ENCODE data around the gene USP49. TPM values are rescaled to one million over a fixed set of nuclear protein-coding genes. Genes with fewer than 3 reads are reported as not detected.

USP49 gene
- total RNA-seq, 1 experiment from 2014 or later, result 6.9 TPM

GRCh38 chr6:41823178-41823577 lies 72.0 kb downstream of the USP49 start:
- no peaks in the 10 kb centered on the region for H3K9me3 ChIP-seq (ENCODE audit: control insufficient read depth in 1 of 2, insufficient read depth in 1 of 2, low read depth in 1 of 2, low read length in 2 of 2)
- RAD21 ChIA-PET (ENCODE audit: low non-redundant PET in 1 of 2, low total read pairs in 2 of 2, uncharacterized antibody in 2 of 2, unreplicated experiment in 2 of 2), result no interaction called here
- no peak overlapping the region for H3K9ac ChIP-seq (ENCODE audit: low read length)
- H3K4me3 ChIP-seq (replicated peaks in 1 of 2; ENCODE audit: low read depth in 1 of 2, low read length in 2 of 2), result no peak overlapping the region
- no peaks in the 10 kb centered on the region for H3K36me3 ChIP-seq (ENCODE audit: control insufficient read depth in 1 of 2, insufficient read depth in 2 of 2, low read length in 2 of 2)
- BruUV-seq (replicated peaks), result no TSS peak
- H4K20me1 ChIP-seq (ENCODE audit: insufficient read depth), result no peaks in the 10 kb centered on the region
- H2AFZ ChIP-seq (ENCODE audit: low read depth, low read length, poor library complexity, severe bottlenecking), result no peak overlapping the region
- H3K9me2 ChIP-seq (ENCODE audit: insufficient read depth), result no peaks in the 10 kb centered on the region
- H3K27ac ChIP-seq (ENCODE audit: low read depth, low read length), result no peak overlapping the region
- intact Hi-C loops (cut with micrococcal nuclease), result no loop called here
- H3K4me2 ChIP-seq (ENCODE audit: low read length), result no peak overlapping the region
- TF ChIP-seq JUND (IDR thresholded peaks at IDR 0.05) (no peak), SP1 (IDR thresholded peaks at IDR 0.05; ENCODE audit: low read depth) (no peak), POLR2AphosphoS5 (IDR thresholded peaks at IDR 0.05; ENCODE audit: low read depth, low read length) (no peak), FOSL1 (IDR thresholded peaks at IDR 0.05; ENCODE audit: low read depth) (no peak), EZH2 (IDR thresholded peaks at IDR 0.05) (no peak), ZFX (IDR thresholded peaks at IDR 0.05) (no peak), ELF1 (IDR thresholded peaks at IDR 0.05; ENCODE audit: borderline replicate concordance, low read depth) (no peak), CBX3 (IDR thresholded peaks at IDR 0.05; ENCODE audit: low read depth) (no peak), POLR2A (IDR thresholded peaks at IDR 0.05; ENCODE audit: borderline replicate concordance, extremely low read depth, insufficient read depth, insufficient read length) (no peak), EGR1 (IDR thresholded peaks at IDR 0.05; ENCODE audit: low read depth) (no peak), ATF3 (IDR thresholded peaks at IDR 0.05) (no peak), ZNF274 (IDR thresholded peaks at IDR 0.05; ENCODE audit: low read depth, low read length) (no peak), REST (IDR thresholded peaks at IDR 0.05; ENCODE audit: low read depth) (no peak)
- no peaks in the 10 kb centered on the region for H3K27me3 ChIP-seq (ENCODE audit: insufficient read depth, low read length)
- CTCF ChIA-PET, result no interaction called here
- no peak for ATAC-seq
- no peaks in the 10 kb centered on the region for H3K79me2 ChIP-seq (ENCODE audit: insufficient read depth, low read length)
- no peak for DNase-seq (ENCODE audit: low read depth, low spot score)
- H3K4me1 ChIP-seq (ENCODE audit: control insufficient read depth in 1 of 2, insufficient read depth in 2 of 2, low read length in 2 of 2), result no peaks in the 10 kb centered on the region
- POLR2A ChIA-PET, result no interaction called here

Measured in HCT116 (cell line).